Measurements from ENCODE around the gene ADAMTSL3.

- TF ChIP-seq, protein P1, sequence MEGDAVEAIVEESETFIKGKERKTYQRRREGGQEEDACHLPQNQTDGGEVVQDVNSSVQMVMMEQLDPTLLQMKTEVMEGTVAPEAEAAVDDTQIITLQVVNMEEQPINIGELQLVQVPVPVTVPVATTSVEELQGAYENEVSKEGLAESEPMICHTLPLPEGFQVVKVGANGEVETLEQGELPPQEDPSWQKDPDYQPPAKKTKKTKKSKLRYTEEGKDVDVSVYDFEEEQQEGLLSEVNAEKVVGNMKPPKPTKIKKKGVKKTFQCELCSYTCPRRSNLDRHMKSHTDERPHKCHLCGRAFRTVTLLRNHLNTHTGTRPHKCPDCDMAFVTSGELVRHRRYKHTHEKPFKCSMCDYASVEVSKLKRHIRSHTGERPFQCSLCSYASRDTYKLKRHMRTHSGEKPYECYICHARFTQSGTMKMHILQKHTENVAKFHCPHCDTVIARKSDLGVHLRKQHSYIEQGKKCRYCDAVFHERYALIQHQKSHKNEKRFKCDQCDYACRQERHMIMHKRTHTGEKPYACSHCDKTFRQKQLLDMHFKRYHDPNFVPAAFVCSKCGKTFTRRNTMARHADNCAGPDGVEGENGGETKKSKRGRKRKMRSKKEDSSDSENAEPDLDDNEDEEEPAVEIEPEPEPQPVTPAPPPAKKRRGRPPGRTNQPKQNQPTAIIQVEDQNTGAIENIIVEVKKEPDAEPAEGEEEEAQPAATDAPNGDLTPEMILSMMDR (IDR thresholded peaks at IDR 0.05): peak in 2 of 3 experiments; percentile 5 to 33
- TF ChIP-seq POLR2A (IDR thresholded peaks at IDR 0.05): no peak
Observed at GRCh38 chr15:84034578-84035398, 380.9 kb downstream of the ADAMTSL3 start.
